Measurements from ENCODE around the gene CASP9. TPM values are rescaled to one million over a fixed set of nuclear protein-coding genes. Genes with fewer than 3 reads are reported as not detected.

Gene CASP9
- total RNA-seq, 6 donors from 2014 or later, result 11.9 to 40.9 (median 15.0) TPM

DNA sequence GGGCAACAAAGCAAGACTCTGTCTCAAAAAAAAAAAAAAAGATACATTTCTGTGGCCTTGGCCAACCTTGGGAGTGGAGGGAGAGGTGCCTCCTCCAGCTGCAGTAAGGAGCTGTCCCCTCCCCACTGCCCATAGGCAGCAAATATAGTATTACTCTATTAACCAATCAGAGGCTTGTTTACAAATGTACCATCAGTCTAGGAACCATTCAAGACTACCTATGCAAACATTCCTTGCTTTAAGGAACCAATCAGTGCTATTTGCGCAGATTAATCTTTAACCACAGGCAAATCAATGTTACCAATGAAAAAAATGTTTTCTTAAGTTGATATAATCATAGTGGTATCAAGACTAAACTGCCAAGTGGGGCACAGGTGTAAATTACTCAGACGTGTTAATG lies 66.4 kb downstream of the CASP9 start:
- no peak for DNase-seq

DNA sequence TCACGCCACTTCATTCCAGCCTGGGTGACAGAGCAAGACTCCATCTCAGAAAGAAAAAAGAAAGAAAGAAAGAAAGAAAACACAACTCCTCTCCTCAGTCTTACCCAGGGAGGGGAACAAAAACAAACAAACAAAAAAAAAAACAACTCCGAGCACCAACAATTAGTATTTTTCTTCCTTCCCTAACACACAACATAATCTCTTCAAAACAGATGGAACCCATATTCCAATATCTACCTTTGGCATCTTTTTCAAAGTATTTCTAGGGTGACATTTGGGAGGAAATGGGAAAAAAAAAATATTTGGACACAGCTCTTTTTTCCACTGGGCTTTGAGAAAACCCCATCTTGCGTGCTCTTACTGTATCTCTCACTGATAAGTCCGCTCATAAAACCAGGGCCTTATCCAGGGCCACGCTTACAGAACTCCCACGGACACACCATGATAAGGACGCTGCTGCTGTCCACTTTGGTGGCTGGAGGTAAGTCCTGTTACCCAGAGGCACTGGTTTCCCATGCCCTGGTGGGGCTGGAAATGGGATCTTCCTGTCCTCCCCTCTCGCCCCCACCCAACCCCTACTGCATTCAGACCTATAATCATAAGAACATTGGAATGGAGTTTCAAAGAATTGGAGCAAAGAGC lies 67.6 kb downstream of the CASP9 start, which contains the start of gene CELA2A:
Gene CELA2A (plus strand): TSS at position 420 of the 642 bp plus-strand sequence. CDS start 22 bp downstream, at position 442.
- no peaks in the 10 kb centered on the region for H3K4me1 ChIP-seq
- no peaks in the 10 kb centered on the region for H3K27me3 ChIP-seq
- H3K36me3 ChIP-seq, result no peaks in the 10 kb centered on the region
- no peak within 1 kb of the TSS for H3K4me3 ChIP-seq
- TF ChIP-seq POLR2A (IDR thresholded peaks at IDR 0.05), result no peak
- no peak for TF ChIP-seq POLR2AphosphoS5 (IDR thresholded peaks at IDR 0.05)
- TF ChIP-seq EP300 (IDR thresholded peaks at IDR 0.05), result no peak
- TF ChIP-seq, protein P1, sequence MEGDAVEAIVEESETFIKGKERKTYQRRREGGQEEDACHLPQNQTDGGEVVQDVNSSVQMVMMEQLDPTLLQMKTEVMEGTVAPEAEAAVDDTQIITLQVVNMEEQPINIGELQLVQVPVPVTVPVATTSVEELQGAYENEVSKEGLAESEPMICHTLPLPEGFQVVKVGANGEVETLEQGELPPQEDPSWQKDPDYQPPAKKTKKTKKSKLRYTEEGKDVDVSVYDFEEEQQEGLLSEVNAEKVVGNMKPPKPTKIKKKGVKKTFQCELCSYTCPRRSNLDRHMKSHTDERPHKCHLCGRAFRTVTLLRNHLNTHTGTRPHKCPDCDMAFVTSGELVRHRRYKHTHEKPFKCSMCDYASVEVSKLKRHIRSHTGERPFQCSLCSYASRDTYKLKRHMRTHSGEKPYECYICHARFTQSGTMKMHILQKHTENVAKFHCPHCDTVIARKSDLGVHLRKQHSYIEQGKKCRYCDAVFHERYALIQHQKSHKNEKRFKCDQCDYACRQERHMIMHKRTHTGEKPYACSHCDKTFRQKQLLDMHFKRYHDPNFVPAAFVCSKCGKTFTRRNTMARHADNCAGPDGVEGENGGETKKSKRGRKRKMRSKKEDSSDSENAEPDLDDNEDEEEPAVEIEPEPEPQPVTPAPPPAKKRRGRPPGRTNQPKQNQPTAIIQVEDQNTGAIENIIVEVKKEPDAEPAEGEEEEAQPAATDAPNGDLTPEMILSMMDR (IDR thresholded peaks at IDR 0.05), result no peak
- DNase-seq, result no peak
- ATAC-seq (ENCODE audit: low FRiP score in 2 of 2), result no peak
- H3K9me3 ChIP-seq, result no peaks in the 10 kb centered on the region
- 95% methylated on average over 8 of the region's 8 CpGs for WGBS, 2 donors
- no peak within 1 kb of the TSS for H3K27ac ChIP-seq

More for the DNA sequence above, 66.4 kb downstream of the CASP9 start:
- H3K9me3 ChIP-seq, result no peaks in the 10 kb centered on the region
- H3K4me3 ChIP-seq, result no peak overlapping the region
- no peaks in the 10 kb centered on the region for H3K36me3 ChIP-seq
- no peaks in the 10 kb centered on the region for H3K27me3 ChIP-seq
- ATAC-seq (ENCODE audit: low FRiP score in 2 of 2), result no peak
- H3K27ac ChIP-seq, result no peak overlapping the region
- TF ChIP-seq EP300 (IDR thresholded peaks at IDR 0.05) (no peak), POLR2AphosphoS5 (IDR thresholded peaks at IDR 0.05) (no peak), POLR2A (IDR thresholded peaks at IDR 0.05) (no peak)
- TF ChIP-seq, protein P1 (IDR thresholded peaks at IDR 0.05), result no peak
- WGBS, 2 donors, result 68 to 78% methylated on average over 2 of the region's 2 CpGs
- H3K4me1 ChIP-seq, result no peaks in the 10 kb centered on the region

DNA sequence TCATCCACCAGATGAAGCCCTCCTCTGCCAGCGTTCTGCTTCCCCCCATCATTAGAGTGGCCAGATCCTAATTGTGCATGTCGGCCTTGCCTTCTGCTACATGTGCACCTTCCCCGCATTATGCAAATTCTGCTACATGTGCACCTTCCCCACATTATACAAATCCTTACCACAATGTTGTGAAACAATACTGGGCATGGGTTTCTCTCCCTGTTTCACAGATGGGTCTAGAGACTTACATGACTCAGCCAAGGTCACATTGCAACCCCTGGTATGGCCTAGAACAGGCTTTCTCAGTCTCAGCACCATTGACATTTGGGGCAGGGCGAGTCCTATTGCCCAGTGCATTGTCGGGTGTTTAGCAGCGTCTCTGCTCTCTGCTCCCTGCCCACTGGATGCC lies 68.5 kb downstream of the CASP9 start:
- no peak for ATAC-seq (ENCODE audit: low FRiP score in 2 of 2)

DNA sequence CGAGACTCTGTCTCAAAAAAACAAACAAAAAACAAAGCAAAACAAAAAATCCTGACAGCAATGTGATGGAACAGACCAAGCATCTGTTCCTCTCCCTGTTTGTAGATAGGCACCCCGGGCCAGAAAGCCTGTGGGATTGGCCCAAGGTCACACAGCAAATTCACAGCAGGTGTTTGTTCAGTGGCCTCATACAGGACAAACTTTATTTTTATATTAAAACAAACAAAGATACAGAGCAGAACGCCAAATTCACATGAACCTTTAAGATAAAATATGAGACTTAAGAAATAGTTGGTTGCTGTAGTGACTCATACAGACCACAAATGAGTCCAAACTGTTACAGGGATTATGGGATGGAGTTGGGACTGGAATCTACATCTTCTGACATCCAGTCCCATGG lies 69.8 kb downstream of the CASP9 start:
- Histone ChIP-seq H3K9me3 (no peaks in the 10 kb centered on the region), H3K36me3 (no peaks in the 10 kb centered on the region), H3K27me3 (no peaks in the 10 kb centered on the region), H3K27ac (no peak overlapping the region), H3K4me1 (no peaks in the 10 kb centered on the region), H3K4me3 (no peak overlapping the region)
- TF ChIP-seq POLR2AphosphoS5 (IDR thresholded peaks at IDR 0.05) (no peak), EP300 (IDR thresholded peaks at IDR 0.05) (no peak), POLR2A (IDR thresholded peaks at IDR 0.05) (no peak)
- TF ChIP-seq, protein P1 (IDR thresholded peaks at IDR 0.05), result no peak
- DNase-seq (no peak), ATAC-seq (ENCODE audit: low FRiP score in 2 of 2) (no peak)
- WGBS, 2 donors, result 71 to 72% methylated on average over 3 of the region's 3 CpGs

More for the DNA sequence above, 68.5 kb downstream of the CASP9 start:
- H3K4me3 ChIP-seq, result no peak overlapping the region
- H3K27me3 ChIP-seq, result no peaks in the 10 kb centered on the region
- TF ChIP-seq, protein P1 (IDR thresholded peaks at IDR 0.05), result no peak
- TF ChIP-seq EP300 (IDR thresholded peaks at IDR 0.05) (no peak), POLR2A (IDR thresholded peaks at IDR 0.05) (no peak), POLR2AphosphoS5 (IDR thresholded peaks at IDR 0.05) (no peak)
- no peaks in the 10 kb centered on the region for H3K4me1 ChIP-seq
- no peaks in the 10 kb centered on the region for H3K9me3 ChIP-seq
- no peak overlapping the region for H3K27ac ChIP-seq
- 71 to 79% methylated on average over 6 of the region's 6 CpGs for WGBS, 2 donors
- no peaks in the 10 kb centered on the region for H3K36me3 ChIP-seq
- DNase-seq, result no peak

DNA sequence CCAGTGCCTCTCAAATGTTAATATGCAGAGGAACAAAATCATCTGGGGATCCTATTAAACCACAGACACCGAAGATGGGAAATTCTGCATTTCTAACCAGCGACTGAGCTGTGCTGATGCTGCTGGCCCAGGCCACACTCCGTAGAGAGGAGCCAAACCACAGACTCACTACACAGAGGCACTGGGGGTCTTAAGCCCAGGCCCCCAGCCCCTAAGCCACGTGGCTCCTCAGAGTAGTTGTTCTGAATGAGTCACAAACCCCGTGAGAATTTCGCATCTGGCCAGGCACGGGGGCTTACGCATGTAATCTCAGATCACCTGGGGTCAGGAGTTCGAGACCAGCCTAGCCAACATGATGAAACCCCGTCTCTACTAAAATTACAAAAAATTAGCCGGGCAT lies 70.3 kb downstream of the CASP9 start:
- no peaks in the 10 kb centered on the region for H3K9me3 ChIP-seq
- no peak for ATAC-seq (ENCODE audit: low FRiP score in 2 of 2)
- 83 to 89% methylated on average over 9 to 11 of the region's 11 CpGs for WGBS, 2 donors

More for the DNA sequence above, 70.3 kb downstream of the CASP9 start:
- no peak for DNase-seq
- H3K27ac ChIP-seq, result no peak overlapping the region
- H3K4me1 ChIP-seq, result no peaks in the 10 kb centered on the region
- TF ChIP-seq POLR2A (IDR thresholded peaks at IDR 0.05), result no peak
- no peak for TF ChIP-seq POLR2AphosphoS5 (IDR thresholded peaks at IDR 0.05)
- TF ChIP-seq, protein P1 (IDR thresholded peaks at IDR 0.05), result no peak
- no peaks in the 10 kb centered on the region for H3K36me3 ChIP-seq
- H3K27me3 ChIP-seq, result no peaks in the 10 kb centered on the region
- H3K4me3 ChIP-seq, result no peak overlapping the region
